Hematopoietic multipotent progenitor cell treated with erythropoietin and hydrocortisone succinate and interleukin-3 and kit ligand, for 4 days (in vitro differentiated cells): Measurements from ENCODE around the gene SRR.

ENCODE experiments used
- DNase-seq: peaks from one replicate; pipeline ENCODE4 v3.0.0-alpha.2; 2015

The SRR gene

GRCh38 chr17:2373179-2373578, 69.4 kb downstream of the SRR start:
- DNase-seq, result no peak
